Natural killer cell (primary cell): ENCODE results near the gene AKTIP. TPM values are rescaled to one million over a fixed set of nuclear protein-coding genes. Genes with fewer than 3 reads are reported as not detected.
A peak's percentile ranks its signal among the peaks of the same experiment; 100 is the strongest.

ENCODE experiments used
- ATAC-seq, 3 donors: fragments of 150-1000 bp in 2 of 3; fragments of 200-7000 bp in 1 of 3; cut with Tn5 transposase; 1 replicate in 1 of 3; 2 replicates in 2 of 3; pipeline ENCODE4 v1.10.0; 2021; ENCODE audit warnings: mild to moderate bottlenecking in 2 of 3, moderate library complexity in 2 of 3
- DNase-seq, 2 donors: peaks; one replicate each; pipeline versions ENCODE4 v3.0.0 to v3.0.0-alpha.2; 2013 to 2021; ENCODE audit warnings: mixed read lengths in 1 of 2
- H3K27ac ChIP-seq: one replicate; pipeline ENCODE4 v1.5.1; 2013; ENCODE audit warnings: mild to moderate bottlenecking, low read length
- H3K27me3 ChIP-seq: one replicate; pipeline ENCODE4 v1.6.1; 2013; ENCODE audit warnings: low read length; ENCODE audit not compliant: control insufficient read depth, insufficient read depth
- H3K36me3 ChIP-seq: one replicate; pipeline ENCODE4 v1.6.1; 2013; ENCODE audit warnings: low read length; ENCODE audit not compliant: control insufficient read depth, insufficient read depth
- H3K4me1 ChIP-seq: one replicate; pipeline ENCODE4 v1.6.1; 2013; ENCODE audit warnings: low read length; ENCODE audit not compliant: control insufficient read depth, insufficient read depth
- H3K4me3 ChIP-seq: one replicate; pipeline ENCODE4 v1.5.1; 2013; ENCODE audit warnings: low read length
- H3K9me3 ChIP-seq: one replicate; pipeline ENCODE4 v1.6.1; 2013; ENCODE audit warnings: low read length; ENCODE audit not compliant: control insufficient read depth, insufficient read depth
- H3K27ac Mint-ChIP-seq, 2 donors: one replicate each; pipeline ENCODE4 v1.8.0; 2022; ENCODE audit warnings: mild to moderate bottlenecking in 2 of 2, mixed read lengths in 2 of 2, moderate library complexity in 1 of 2
- H3K27me3 Mint-ChIP-seq, 2 donors: one replicate each; pipeline ENCODE4 v1.8.0; 2022; ENCODE audit warnings: low read depth in 2 of 2, mixed read lengths in 2 of 2
- H3K36me3 Mint-ChIP-seq: one replicate; pipeline ENCODE4 v1.8.0; 2022; ENCODE audit warnings: mixed read lengths
- H3K4me1 Mint-ChIP-seq, 2 donors: one replicate each; pipeline ENCODE4 v1.8.0; 2022; ENCODE audit warnings: mixed read lengths in 2 of 2
- H3K4me3 Mint-ChIP-seq: one replicate; pipeline ENCODE4 v1.8.0; 2022; ENCODE audit warnings: mild to moderate bottlenecking, moderate library complexity, mixed read lengths
- H3K9me3 Mint-ChIP-seq, 2 donors: one replicate each; pipeline ENCODE4 v1.8.0; 2022; ENCODE audit warnings: mixed read lengths in 2 of 2
- WGBS: methylation state at CpG from one replicate; pipeline ENCODE4 v1.1.7; 2013; ENCODE audit warnings: missing lambda C conversion rate; ENCODE audit not compliant: insufficient coverage; 5-methylcytosine and 5-hydroxymethylcytosine counted together
- intact Hi-C: fragments of 100-400 bp; cut with micrococcal nuclease; formaldehyde crosslinking; loops from one replicate; pipeline ENCODE4 v1.14.2; 2022
- total RNA-seq, 4 donors: library from RNA; stranded (reverse); fragments of 120-200 nt in 1 of 4; gene quantifications; one replicate each; pipeline versions ENCODE4 v1.2.3 to v1.2.4, GENCODE V29; 2013 to 2022
- TF ChIP-seq, protein P1 (sequence below): fragments of 200-600 bp; IDR thresholded peaks from one replicate; pipeline ENCODE4 v1.8.0; 2022; ENCODE audit warnings: antibody characterized with exemption

The AKTIP gene
- total RNA-seq, 3 donors from 2014 or later (not counting 1 experiment from before 2014, with no cell fraction given): 22.0 to 33.2 (median 23.2) TPM

DNA sequence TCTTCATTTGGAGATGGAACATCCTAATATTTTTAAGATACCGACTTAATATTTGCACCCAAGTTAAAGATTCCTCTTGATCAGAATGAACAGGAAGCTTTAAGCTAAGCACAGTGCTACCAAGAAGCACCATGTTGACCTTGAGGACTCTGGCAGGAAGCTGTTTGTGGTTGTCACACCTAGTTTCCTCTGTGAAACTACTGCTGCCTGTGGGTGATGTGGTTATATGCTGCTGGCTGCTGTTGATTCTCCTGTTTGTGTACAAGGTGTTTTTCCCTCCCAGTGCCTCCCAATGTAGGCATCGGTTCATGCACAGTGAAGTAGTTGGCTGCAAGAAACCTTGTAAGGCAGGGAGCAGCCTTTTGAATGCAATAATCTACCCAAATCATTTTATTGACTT lies 45.3 kb downstream of the AKTIP start:
- TF ChIP-seq, protein P1, sequence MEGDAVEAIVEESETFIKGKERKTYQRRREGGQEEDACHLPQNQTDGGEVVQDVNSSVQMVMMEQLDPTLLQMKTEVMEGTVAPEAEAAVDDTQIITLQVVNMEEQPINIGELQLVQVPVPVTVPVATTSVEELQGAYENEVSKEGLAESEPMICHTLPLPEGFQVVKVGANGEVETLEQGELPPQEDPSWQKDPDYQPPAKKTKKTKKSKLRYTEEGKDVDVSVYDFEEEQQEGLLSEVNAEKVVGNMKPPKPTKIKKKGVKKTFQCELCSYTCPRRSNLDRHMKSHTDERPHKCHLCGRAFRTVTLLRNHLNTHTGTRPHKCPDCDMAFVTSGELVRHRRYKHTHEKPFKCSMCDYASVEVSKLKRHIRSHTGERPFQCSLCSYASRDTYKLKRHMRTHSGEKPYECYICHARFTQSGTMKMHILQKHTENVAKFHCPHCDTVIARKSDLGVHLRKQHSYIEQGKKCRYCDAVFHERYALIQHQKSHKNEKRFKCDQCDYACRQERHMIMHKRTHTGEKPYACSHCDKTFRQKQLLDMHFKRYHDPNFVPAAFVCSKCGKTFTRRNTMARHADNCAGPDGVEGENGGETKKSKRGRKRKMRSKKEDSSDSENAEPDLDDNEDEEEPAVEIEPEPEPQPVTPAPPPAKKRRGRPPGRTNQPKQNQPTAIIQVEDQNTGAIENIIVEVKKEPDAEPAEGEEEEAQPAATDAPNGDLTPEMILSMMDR: no peak
- peak; percentile 68 to 88 (median 86) for ATAC-seq
- Histone ChIP-seq H3K27me3 (no peaks in the 10 kb centered on the region), H3K27ac (peak overlapping the region; percentile 53), H3K36me3 (peaks cover 61% of the 10 kb centered on the region), H3K4me3 (peak overlapping the region; percentile 23), H3K9me3 (no peaks in the 10 kb centered on the region), H3K4me1 (peaks cover 38% of the 10 kb centered on the region)
- H3K36me3 Mint-ChIP-seq: peaks cover 23% of the 10 kb centered on the region
- peak overlapping the region; percentile 88 to 91 for H3K27ac Mint-ChIP-seq
- peak; percentile 58 to 94 for DNase-seq
- 4% methylated on average over 2 of the region's 2 CpGs for WGBS
- intact Hi-C loops: loop anchor here (1.0 to 10.0 kb wide), 4 partner anchors 12 to 363 kb away; partner anchors contain the start of gene AKTIP
- H3K4me3 Mint-ChIP-seq: peak overlapping the region; percentile 93
- no peaks in the 10 kb centered on the region for H3K9me3 Mint-ChIP-seq
- no peaks in the 10 kb centered on the region for H3K27me3 Mint-ChIP-seq
- H3K4me1 Mint-ChIP-seq: peaks cover 76 to 77% of the 10 kb centered on the region in 2 donors

DNA sequence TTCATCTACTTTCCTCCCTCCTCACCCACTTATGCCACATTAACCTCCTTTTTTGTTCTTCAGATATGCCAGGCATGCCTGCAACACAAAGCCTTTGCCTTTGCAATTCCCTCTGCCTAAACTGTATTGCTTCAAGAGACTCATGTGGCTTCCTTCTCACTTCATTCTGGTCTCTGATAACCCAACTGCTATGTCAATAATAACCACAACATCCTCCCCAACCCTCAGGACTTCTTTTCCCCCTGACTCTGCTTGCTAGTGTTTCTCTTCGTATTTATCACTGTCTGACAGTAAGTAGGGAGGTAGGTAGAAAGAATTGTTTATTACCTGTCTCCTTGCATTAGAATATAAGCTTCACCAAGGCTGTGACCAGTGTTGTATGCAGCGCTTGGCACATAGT lies 46.4 kb downstream of the AKTIP start:
- peak overlapping the region; percentile 93 for H3K4me3 Mint-ChIP-seq
- peaks cover 17% of the 10 kb centered on the region for H3K36me3 Mint-ChIP-seq
- H3K4me1 Mint-ChIP-seq: peaks cover 68 to 69% of the 10 kb centered on the region in 2 donors
- WGBS: 43% methylated on average over 1 of the region's 2 CpGs
- H3K27me3 Mint-ChIP-seq: no peaks in the 10 kb centered on the region
- H3K27ac ChIP-seq: peak overlapping the region; percentile 55
- TF ChIP-seq, protein P1: no peak
- peak in 1 of 2 donors; percentile 88 for DNase-seq
- ATAC-seq: peak; percentile 54 to 75 (median 73)
- intact Hi-C loops: loop anchor here (1.0 to 10.0 kb wide), 5 partner anchors 11 to 362 kb away; partner anchors contain the start of gene AKTIP
- peaks cover 58% of the 10 kb centered on the region for H3K36me3 ChIP-seq
- peak overlapping the region; percentile 88 to 91 for H3K27ac Mint-ChIP-seq
- H3K4me3 ChIP-seq: peak overlapping the region; percentile 23
- no peaks in the 10 kb centered on the region for H3K9me3 ChIP-seq
- H3K9me3 Mint-ChIP-seq: no peaks in the 10 kb centered on the region
- peaks cover 40% of the 10 kb centered on the region for H3K4me1 ChIP-seq
- H3K27me3 ChIP-seq: no peaks in the 10 kb centered on the region

DNA sequence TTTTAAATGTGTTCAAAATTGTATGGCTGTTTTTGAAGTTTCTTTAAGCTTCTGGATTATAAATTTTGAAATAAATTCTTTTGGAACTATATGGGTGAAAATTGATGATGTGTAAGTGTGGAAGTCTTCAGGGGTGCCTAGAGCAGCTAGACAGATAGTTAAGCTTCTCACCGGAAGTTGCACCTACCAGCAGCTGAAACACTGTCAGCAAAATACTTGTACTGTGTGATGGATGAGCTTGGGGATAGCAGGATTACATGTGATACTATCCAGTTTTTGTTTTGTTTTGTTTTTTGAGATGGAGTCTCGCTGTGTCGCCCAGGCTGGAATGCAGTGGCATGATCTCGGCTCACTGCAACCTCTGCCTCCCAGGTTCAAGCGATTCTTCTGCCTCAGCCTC lies 49.1 kb downstream of the AKTIP start:
- Mint-ChIP-seq H3K27ac (peak overlapping the region; percentile 88 to 91), H3K36me3 (peaks cover 6% of the 10 kb centered on the region), H3K4me3 (peak overlapping the region; percentile 81), H3K9me3 (no peaks in the 10 kb centered on the region), H3K27me3 (no peaks in the 10 kb centered on the region), H3K4me1 (peaks cover 52 to 60% of the 10 kb centered on the region in 2 donors)
- H3K27ac ChIP-seq: peak overlapping the region; percentile 50
- intact Hi-C loops: loop anchor here (10.0 kb wide), 1 partner anchor 359 kb away; no protein-coding TSS in a partner anchor
- ATAC-seq (peak; percentile 49 to 81 (median 59)), DNase-seq (peak in 1 of 2 donors; percentile 73)
- no peaks in the 10 kb centered on the region for H3K9me3 ChIP-seq
- H3K4me1 ChIP-seq: peaks cover 46% of the 10 kb centered on the region
- peaks cover 42% of the 10 kb centered on the region for H3K36me3 ChIP-seq
- TF ChIP-seq, protein P1: no peak
- no peak overlapping the region for H3K4me3 ChIP-seq
- 52% methylated on average over 5 of the region's 5 CpGs for WGBS
- H3K27me3 ChIP-seq: no peaks in the 10 kb centered on the region
